B cell (primary cell): Measurements from ENCODE around the gene PIMREG. TPM values are rescaled to one million over a fixed set of nuclear protein-coding genes. Genes with fewer than 3 reads are reported as not detected.

Experiments
- ATAC-seq: fragments of 200-7000 bp; cut with Tn5 transposase; one replicate; pipeline ENCODE4 v1.10.0; 2021; ENCODE audit warnings: low read depth, mild to moderate bottlenecking, moderate number of reproducible peaks, moderate library complexity
- CTCF ChIA-PET: fragments of 350-600 bp; sonication (Branson Sonifier 250); formaldehyde crosslinking; loops from one replicate; lab custom pipeline; 2021; ENCODE audit warnings: antibody characterized with exemption, inconsistent platforms; lab: Charles Lee
- POLR2A ChIA-PET: fragments of 350-600 bp; sonication (Branson Sonifier 250); formaldehyde crosslinking; loops from one replicate; lab custom pipeline; 2021; ENCODE audit warnings: antibody characterized with exemption; lab: Charles Lee
- DNase-seq: peaks from one replicate; pipeline ENCODE4 v3.0.0; 2013
- H2AFZ ChIP-seq: 2 replicates; pipeline ENCODE4 v1.6.1; 2012; ENCODE audit warnings: mild to moderate bottlenecking, low read depth, low read length; ENCODE audit not compliant: insufficient read depth, poor library complexity, severe bottlenecking
- H3K27ac ChIP-seq, 2 donors: 1 replicate in 1 of 2; 2 replicates in 1 of 2; pipeline ENCODE4 v1.5.1; 2012 to 2013; ENCODE audit warnings: low read length in 2 of 2, mild to moderate bottlenecking in 2 of 2, moderate library complexity in 1 of 2
- H3K27me3 ChIP-seq, 4 experiments: fragments of 200-600 bp in 1 of 4; sonication (generic) in 1 of 4; replicated peaks in 1 of 4; 1 replicate in 2 of 4; 2 replicates in 2 of 4; pipeline versions ENCODE4 v1.6.1 to v1.7.0; 2013 to 2016; ENCODE audit warnings: low read length in 3 of 4, mild to moderate bottlenecking in 2 of 4, mixed read lengths in 1 of 4, moderate library complexity in 1 of 4; ENCODE audit not compliant: insufficient read depth in 4 of 4, control insufficient read depth in 3 of 4; ENCODE audit errors: control extremely low read depth in 1 of 4
- H3K36me3 ChIP-seq, 2 experiments: replicated peaks in 1 of 2; 1 replicate in 1 of 2; 2 replicates in 1 of 2; pipeline versions ENCODE4 v1.6.1 to v1.7.1; 2013; ENCODE audit warnings: low read length in 1 of 2; ENCODE audit not compliant: insufficient read depth in 2 of 2, control insufficient read depth in 1 of 2; ENCODE audit errors: control extremely low read depth in 1 of 2, extremely low read depth in 1 of 2
- H3K4me1 ChIP-seq, 2 donors: fragments of 200-600 bp in 1 of 2; sonication (generic) in 1 of 2; 1 replicate in 1 of 2; 2 replicates in 1 of 2; pipeline versions ENCODE4 v1.5.1 to v1.6.1; 2013 to 2017; ENCODE audit warnings: low read length in 2 of 2; ENCODE audit not compliant: control insufficient read depth in 2 of 2, insufficient read depth in 2 of 2
- H3K4me2 ChIP-seq: replicated peaks from 2 replicates; pipeline ENCODE3; 2012; ENCODE audit warnings: mild to moderate bottlenecking, low read depth, low read length; ENCODE audit not compliant: poor library complexity, severe bottlenecking
- H3K4me3 ChIP-seq, 5 experiments: fragments of 200-600 bp in 1 of 5; sonication (generic) in 1 of 5; 1 replicate in 3 of 5; 2 replicates in 2 of 5; pipeline versions ENCODE4 v1.5.1 to v1.7.0; 2011 to 2016; ENCODE audit warnings: low read length in 4 of 5, mild to moderate bottlenecking in 4 of 5, low read depth in 2 of 5, control low read depth in 1 of 5, moderate library complexity in 1 of 5; ENCODE audit not compliant: insufficient read depth in 1 of 5; ENCODE audit errors: control extremely low read depth in 1 of 5, extremely low read depth in 1 of 5
- H3K79me2 ChIP-seq: fragments of 200-600 bp; sonication (generic); one replicate; pipeline ENCODE4 v1.6.0; 2016; ENCODE audit warnings: low read length; ENCODE audit not compliant: control insufficient read depth, insufficient read depth
- H3K9ac ChIP-seq: fragments of 200-600 bp; sonication (generic); 2 replicates; pipeline ENCODE4 v1.6.1; 2017; ENCODE audit warnings: mild to moderate bottlenecking, low read length, moderate library complexity
- H3K9me3 ChIP-seq, 3 donors: one replicate each; pipeline versions ENCODE4 v1.6.1 to v1.7.1; 2013; ENCODE audit warnings: low read length in 2 of 3; ENCODE audit not compliant: control insufficient read depth in 2 of 3, insufficient read depth in 1 of 3; ENCODE audit errors: control extremely low read depth in 1 of 3
- H4K20me1 ChIP-seq: 2 replicates; pipeline ENCODE4 v1.6.0; 2012; ENCODE audit warnings: mild to moderate bottlenecking, low read length; ENCODE audit not compliant: insufficient read depth, control insufficient read depth, poor library complexity, severe bottlenecking
- H3K27ac Mint-ChIP-seq: one replicate; pipeline ENCODE4 v1.8.0; 2021; ENCODE audit warnings: mixed read lengths
- H3K27me3 Mint-ChIP-seq: one replicate; pipeline ENCODE4 v1.8.0; 2021; ENCODE audit warnings: mixed read lengths
- H3K4me1 Mint-ChIP-seq: one replicate; pipeline ENCODE4 v1.8.0; 2021; ENCODE audit warnings: mixed read lengths
- H3K4me3 Mint-ChIP-seq: one replicate; pipeline ENCODE4 v1.8.0; 2021; ENCODE audit warnings: mixed read lengths
- H3K9me3 Mint-ChIP-seq: one replicate; pipeline ENCODE4 v1.8.0; 2022; ENCODE audit warnings: mixed read lengths; ENCODE audit not compliant: insufficient read depth
- CTCF ChIP-seq: fragments of 200-600 bp; IDR thresholded peaks from one replicate; pipeline ENCODE4 v1.8.0; 2022; ENCODE audit warnings: antibody characterized with exemption, mild to moderate bottlenecking
- EZH2 ChIP-seq: IDR thresholded peaks from 2 replicates; pipeline ENCODE4 v1.6.1; 2012; ENCODE audit warnings: borderline replicate concordance, low read depth, mild to moderate bottlenecking, moderate library complexity, low read length; ENCODE audit not compliant: insufficient read depth, poor library complexity, severe bottlenecking
- WGBS: methylation state at CpG from one replicate; pipeline ENCODE4 v1.1.5; 2013; ENCODE audit warnings: missing lambda C conversion rate; ENCODE audit not compliant: insufficient coverage; 5-methylcytosine and 5-hydroxymethylcytosine counted together
- intact Hi-C: fragments of 100-400 bp; cut with micrococcal nuclease; formaldehyde crosslinking; loops from one replicate; pipeline ENCODE4 v1.10.0; 2022
- polyA plus RNA-seq: library from polyadenylated mRNA; depleted of rRNA; stranded (reverse); fragments of >200 nt; gene quantifications from 2 replicates; pipeline ENCODE4 v1.2.3, GENCODE V29; 2012
- total RNA-seq, 2 donors: library from RNA; stranded (reverse); fragments of 120-200 nt in 1 of 2; gene quantifications; 1 replicate in 1 of 2; 2 replicates in 1 of 2; pipeline versions ENCODE4 v1.2.3 to v1.2.4, GENCODE V29; 2013 to 2022

Gene PIMREG
- total and polyA plus RNA-seq, 2 donors (not counting 1 experiment from before 2014, with no cell fraction given), result 0.21 TPM; not detected in 1

- no peak for TF ChIP-seq CTCF
- TF ChIP-seq EZH2, result no peak
- ATAC-seq (no peak), DNase-seq (no peak)
- Histone ChIP-seq H3K9me3 (peaks cover 0 to 3% (median 0%) of the 10 kb centered on the region in 3 donors), H3K27me3 (no peaks in the 10 kb centered on the region), H3K4me3 (no peak overlapping the region), H4K20me1 (no peaks in the 10 kb centered on the region), H3K79me2 (no peaks in the 10 kb centered on the region), H3K9ac (no peak overlapping the region), H2AFZ (no peak overlapping the region), H3K4me2 (no peak overlapping the region), H3K36me3 (no peaks in the 10 kb centered on the region), H3K4me1 (peaks cover 0 to under 1% of the 10 kb centered on the region in 2 donors), H3K27ac (no peak overlapping the region)
- POLR2A ChIA-PET, result no interaction called here
- intact Hi-C loops, result no loop called here
- 93% methylated on average over 23 of the region's 23 CpGs for WGBS
- no peak overlapping the region for H3K4me3 Mint-ChIP-seq
- CTCF ChIA-PET, result interaction anchor here (0.6 kb wide), 1 partner anchor 665 kb away, joined by 4 read pairs; no protein-coding TSS in a partner anchor
- H3K27me3 Mint-ChIP-seq, result peaks cover 11% of the 10 kb centered on the region
- H3K4me1 Mint-ChIP-seq, result peaks cover 3% of the 10 kb centered on the region
- no peak overlapping the region for H3K27ac Mint-ChIP-seq
- no peaks in the 10 kb centered on the region for H3K9me3 Mint-ChIP-seq
Measured at GRCh38 chr17:6468051-6468790, 24.0 kb downstream of the PIMREG start.

GRCh38 chr17:6470146-6470718 lies 26.0 kb downstream of the PIMREG start:
- Histone ChIP-seq H3K9ac (no peak overlapping the region), H3K4me2 (no peak overlapping the region), H4K20me1 (no peaks in the 10 kb centered on the region), H3K4me1 (peaks cover 0 to 2% of the 10 kb centered on the region in 2 donors), H3K27me3 (no peaks in the 10 kb centered on the region), H2AFZ (no peak overlapping the region), H3K36me3 (no peaks in the 10 kb centered on the region), H3K27ac (no peak overlapping the region), H3K4me3 (no peak overlapping the region), H3K9me3 (peaks cover 0 to 3% (median 0%) of the 10 kb centered on the region in 3 donors), H3K79me2 (no peaks in the 10 kb centered on the region)
- no peak overlapping the region for H3K27ac Mint-ChIP-seq
- CTCF ChIA-PET, result interaction anchor here (0.5 to 4.0 kb wide), 3 partner anchors 178 to 555 kb away, joined by 3 to 13 read pairs (median 3); no protein-coding TSS in a partner anchor
- no peaks in the 10 kb centered on the region for H3K9me3 Mint-ChIP-seq
- TF ChIP-seq EZH2 (no peak), CTCF (no peak)
- no peak for ATAC-seq
- H3K4me1 Mint-ChIP-seq, result peaks cover 4% of the 10 kb centered on the region
- POLR2A ChIA-PET, result no interaction called here
- H3K4me3 Mint-ChIP-seq, result no peak overlapping the region
- intact Hi-C loops, result loop anchor here (5.0 kb wide), 2 partner anchors 127 to 232 kb away; no protein-coding TSS in a partner anchor
- DNase-seq, result no peak
- peaks cover 11% of the 10 kb centered on the region for H3K27me3 Mint-ChIP-seq
- 90% methylated on average over 23 of the region's 24 CpGs for WGBS
